T-helper 2 cell treated with Interferon-gamma antibody and Interleukin-4, amounts not matched to agents 100 ng/mL and 5 ng/mL, for 36 hours (primary cell): ENCODE data around the gene ISG20L2. TPM values are rescaled to one million over a fixed set of nuclear protein-coding genes. Genes with fewer than 3 reads are reported as not detected.

Experiments
- intact Hi-C: fragments of 100-400 bp; cut with micrococcal nuclease; formaldehyde crosslinking; loops from one replicate; pipeline ENCODE4 v1.15.1; 2023
- total RNA-seq: library from RNA; stranded (reverse); gene quantifications from 2 replicates; pipeline ENCODE4 v1.2.3, GENCODE V29; 2022

The ISG20L2 gene
- total RNA-seq, 1 donor from 2014 or later, result 59.3 TPM

GRCh38 chr1:156709757-156710489 lies 18.6 kb downstream of the ISG20L2 start:
- intact Hi-C loops, result no loop called here

DNA sequence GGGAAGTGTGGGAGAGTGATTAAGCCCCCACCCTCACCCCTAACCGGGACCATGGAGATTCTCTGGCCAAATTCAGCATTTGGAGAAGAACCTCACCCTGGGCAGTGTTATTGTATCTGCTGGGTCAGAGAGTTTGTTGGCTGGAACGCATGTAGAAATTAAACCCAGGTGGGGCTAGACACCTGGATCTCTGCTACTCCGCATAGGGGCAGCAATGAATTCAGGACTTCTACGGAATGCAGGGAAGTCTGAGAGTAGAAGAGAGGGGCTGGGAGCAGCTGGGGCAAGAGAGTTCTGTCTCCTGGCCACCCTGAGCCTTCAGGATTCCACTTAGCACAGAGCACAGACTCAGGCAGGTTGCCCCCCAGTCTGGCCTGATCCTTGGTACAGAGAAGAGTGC lies 19.5 kb downstream of the ISG20L2 start:
- intact Hi-C loops, result no loop called here

DNA sequence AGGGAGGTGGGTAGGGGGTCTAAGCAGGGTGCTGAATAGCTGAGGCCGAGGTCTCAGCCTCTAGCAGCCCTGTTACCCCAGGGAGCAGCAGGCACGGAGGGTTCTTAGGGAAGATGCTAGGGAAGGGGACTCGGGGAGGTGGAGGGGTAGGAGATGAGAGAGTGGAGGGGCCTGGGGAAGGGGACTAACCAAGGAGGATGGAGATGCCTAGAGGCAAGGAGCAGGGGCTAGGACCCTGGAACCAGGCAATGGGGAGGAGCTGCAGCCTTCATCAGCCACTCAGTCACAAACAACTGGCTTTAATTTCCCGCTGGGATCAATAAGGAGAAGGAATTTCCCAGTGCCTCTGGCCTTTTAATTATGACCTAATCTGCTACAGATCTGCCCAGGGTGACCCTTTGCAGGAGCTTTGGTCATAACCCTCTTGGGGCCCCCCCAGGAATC lies 20.3 kb downstream of the ISG20L2 start:
- intact Hi-C loops, result no loop called here

DNA sequence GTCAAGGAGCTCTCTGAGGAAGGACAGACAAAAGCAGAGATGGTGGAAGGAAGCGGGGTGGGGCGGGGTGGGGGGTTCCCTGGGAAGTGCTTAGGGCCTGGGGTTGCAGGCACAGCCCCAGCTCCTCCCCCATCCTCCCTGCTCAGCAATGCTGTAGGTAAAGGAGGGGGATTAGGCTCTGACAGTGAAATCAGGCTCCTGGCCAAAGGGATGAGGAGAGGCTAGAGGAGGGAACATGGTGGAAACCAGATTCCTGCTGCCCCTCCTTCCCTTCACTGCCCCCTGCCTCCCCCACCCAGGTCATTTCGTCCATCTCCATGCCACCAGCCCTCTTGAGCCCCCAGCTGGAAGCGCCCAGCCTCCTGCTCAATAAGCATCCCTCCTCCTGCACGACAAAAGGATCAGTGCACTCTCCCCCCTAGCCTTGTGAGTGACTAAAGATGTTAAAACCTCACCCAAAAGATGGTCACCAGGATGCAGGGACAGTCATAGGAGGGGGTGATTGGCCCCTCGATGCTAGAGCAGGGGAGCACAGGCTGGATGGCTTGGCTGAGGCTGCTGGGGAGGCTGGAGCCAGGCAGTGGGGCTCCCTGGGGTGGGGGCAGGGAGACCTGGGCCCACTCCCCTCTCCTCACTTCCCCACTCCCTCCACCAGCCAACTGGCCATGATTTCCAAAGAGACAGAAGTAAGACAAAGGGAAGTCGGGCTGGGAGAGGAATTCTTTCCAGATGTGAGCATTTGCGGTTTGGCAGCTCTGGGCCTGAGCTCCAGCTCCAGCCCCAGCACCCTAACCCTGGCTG lies 20.9 kb downstream of the ISG20L2 start:
- intact Hi-C loops, result no loop called here

- intact Hi-C loops, result loop anchor here (1.0 kb wide), 2 partner anchors 18 to 47 kb away; no protein-coding TSS in a partner anchor
These were observed 21.7 kb downstream of the ISG20L2 start for GRCh38 chr1:156706657-156707416.

DNA sequence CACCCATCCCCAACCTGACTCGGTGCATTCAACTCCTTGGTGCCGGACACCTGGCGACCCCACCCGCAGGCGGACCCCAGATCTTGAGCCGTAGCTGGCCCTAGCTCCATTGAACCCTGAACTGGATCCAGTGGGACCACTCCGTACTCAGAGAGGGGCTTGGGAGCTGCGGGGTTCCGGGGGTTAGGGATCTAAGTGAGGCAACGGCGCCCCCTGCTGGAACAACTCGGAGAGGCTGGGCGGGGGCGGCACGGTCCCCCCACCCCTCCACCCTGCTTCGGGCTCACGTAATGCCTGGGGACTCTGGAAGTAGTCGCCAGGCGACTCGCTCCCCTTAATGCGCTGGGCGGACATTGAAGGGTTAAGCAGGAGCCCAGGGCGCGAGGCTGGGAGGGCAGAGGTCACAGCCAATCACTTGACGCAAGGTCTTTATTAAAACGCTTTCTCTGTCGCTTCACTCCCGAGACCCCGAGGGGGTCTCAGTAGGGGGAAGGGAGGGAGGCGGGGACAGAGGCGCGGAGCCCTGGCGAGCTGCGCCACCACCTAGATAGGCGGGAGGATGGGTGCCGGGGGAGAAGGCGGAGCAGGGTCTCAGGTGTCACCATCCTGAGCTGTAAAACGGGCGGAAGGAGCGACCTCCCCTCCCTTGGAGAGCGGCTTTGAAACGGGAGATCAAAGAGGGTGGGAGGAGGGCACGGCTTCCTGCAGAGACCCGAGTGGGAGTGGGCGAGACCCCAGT lies 22.5 kb downstream of the ISG20L2 start:
- intact Hi-C loops, result loop anchor here (1.0 kb wide), 2 partner anchors 17 to 46 kb away; no protein-coding TSS in a partner anchor

- intact Hi-C loops, result no loop called here
These were observed 23.1 kb downstream of the ISG20L2 start, which contains the start of gene CRABP2 for GRCh38 chr1:156705321-156705917. Gene CRABP2, minus strand, starts transcription at chr1:156705583. Its CDS starts 137 bp downstream, at chr1:156705446.

DNA sequence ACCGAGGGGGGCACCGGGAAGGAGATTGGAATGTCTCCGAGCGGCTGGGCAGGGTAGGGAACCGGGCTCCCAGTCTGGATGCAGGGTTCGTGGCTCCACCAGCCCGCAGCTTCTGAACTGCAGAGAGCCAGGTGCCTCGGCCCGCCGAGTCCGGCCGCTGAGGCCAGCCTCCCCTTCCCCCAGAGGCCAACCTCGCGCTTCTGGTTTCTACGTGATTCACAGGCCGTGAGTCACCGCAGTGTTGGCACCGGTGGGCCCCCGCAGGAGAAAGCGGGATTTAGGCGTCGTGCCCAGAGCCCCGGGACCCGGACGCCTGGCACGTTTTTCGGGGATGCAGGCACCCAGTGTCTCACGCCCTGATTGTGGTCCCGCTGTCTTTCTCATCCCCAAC lies 23.6 kb downstream of the ISG20L2 start:
- intact Hi-C loops, result no loop called here

- intact Hi-C loops, result no loop called here
These were observed 24.3 kb downstream of the ISG20L2 start for GRCh38 chr1:156704166-156704711.

DNA sequence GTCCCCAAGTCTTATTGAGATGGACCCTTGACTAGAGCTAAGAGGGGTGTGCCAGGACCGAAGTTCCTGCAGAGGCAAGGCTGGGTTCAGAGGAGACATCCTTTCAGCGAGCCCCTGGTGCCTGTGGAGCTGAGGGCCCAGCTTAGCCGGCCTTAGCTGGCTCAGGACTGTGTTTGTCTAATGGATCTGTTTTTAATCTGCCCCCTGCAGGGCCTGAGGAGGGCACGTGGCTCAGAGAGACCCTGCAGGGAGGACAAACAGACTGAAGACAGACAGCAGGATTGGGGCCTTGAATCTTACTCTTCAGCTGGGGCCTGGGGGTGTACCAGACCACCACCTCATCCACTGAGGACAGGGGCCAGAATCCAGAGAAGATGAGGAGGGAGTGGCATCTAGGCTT lies 24.8 kb downstream of the ISG20L2 start:
- intact Hi-C loops, result no loop called here

- intact Hi-C loops, result no loop called here
These were observed 25.2 kb downstream of the ISG20L2 start for GRCh38 chr1:156703336-156703735.

DNA sequence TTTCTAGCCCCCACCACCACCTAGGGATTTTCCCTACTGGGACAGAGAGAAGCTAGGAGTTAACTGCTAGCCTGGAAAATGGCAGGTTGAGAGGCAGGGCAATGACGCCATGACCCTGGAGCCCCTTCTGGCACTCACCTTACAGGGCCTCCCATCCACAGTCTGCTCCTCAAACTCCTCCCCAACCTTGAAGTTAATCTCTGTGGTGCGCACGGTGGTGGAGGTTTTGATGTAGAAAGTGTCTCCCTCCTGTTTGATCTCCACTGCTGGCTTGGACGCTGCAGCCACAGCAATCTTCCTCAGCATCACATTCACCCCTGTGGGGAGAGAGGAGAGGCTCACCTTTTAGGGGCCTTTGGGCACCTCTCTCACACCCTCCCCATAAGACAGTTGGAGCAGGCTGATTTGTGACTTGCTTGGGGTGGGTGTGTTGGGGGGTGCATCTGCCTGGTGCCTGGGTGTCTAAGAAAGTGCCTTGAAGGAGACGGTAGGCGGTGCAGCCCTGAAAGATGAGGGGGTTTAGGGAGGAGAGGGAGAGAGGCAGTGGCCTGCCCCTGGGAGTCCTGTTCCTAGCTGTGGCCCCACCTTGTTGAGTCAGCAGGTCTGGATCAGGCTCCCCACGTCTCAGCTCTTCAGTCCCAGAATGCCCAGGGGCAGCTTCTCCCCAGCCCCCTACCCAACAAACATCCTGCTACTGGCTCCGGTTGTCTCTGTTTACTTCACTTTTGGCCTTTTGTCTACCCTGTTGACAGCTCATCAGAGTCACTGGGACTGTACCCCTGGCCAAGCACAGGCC lies 27.6 kb downstream of the ISG20L2 start:
- intact Hi-C loops, result no loop called here

DNA sequence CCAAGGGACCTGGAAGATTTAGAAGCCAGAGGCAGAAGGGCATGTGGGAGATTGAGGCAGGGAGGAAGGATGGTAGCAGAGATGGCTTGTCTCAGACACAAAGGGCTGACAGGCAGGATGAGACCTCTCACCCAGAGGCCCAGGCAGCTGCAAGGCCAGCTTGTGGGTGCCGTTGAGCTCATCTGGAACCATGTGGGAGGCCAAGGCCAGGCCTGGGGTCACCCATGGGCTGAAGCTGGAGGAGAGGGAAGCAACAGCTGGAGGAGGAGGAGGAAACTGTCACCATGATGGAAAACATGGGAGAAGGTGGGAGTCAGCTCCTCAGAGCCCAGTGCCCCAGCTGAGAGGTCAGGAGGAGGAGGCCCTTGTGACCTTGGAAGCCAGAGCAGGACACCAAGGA lies 29.6 kb downstream of the ISG20L2 start:
- intact Hi-C loops, result no loop called here

DNA sequence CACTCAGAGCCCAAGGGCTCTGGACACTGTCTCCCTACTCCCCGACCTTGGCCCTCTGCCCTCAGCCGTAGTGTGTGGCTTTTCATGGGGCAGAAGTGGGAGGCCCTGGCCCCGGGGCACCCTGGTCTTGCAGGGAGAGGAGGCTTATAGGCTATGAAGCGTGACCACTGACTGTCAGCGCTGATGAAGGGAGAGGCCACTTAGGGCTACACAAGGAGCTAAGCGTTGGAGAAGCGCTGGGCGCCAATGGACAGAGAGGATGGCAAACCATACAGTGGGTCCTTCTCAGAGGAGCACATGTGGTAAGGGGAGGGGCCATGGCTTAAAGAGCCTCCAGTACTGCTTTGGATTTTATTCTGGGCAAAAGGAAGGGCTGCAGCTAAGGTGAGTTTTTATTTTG lies 31.1 kb downstream of the ISG20L2 start:
- intact Hi-C loops, result no loop called here

DNA sequence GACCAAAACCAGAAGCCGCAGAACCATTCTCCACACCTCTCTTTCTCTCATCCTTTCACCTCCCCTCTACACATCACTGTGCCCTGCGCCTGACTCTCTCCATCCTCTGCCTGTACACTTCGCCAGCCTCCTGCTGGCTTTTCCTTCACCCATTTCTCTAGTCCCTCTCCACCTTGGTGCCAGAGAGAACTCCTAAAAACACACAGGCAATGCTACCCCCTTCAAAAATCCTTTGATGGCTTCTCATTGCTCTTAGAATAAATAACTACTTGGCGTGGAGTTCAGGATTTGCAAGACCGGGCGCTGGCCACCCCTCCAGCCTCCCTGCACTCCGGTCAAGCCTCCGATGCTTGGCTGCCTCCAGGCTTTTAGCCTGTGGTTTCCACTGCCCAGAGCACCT lies 31.8 kb downstream of the ISG20L2 start:
- intact Hi-C loops, result no loop called here

DNA sequence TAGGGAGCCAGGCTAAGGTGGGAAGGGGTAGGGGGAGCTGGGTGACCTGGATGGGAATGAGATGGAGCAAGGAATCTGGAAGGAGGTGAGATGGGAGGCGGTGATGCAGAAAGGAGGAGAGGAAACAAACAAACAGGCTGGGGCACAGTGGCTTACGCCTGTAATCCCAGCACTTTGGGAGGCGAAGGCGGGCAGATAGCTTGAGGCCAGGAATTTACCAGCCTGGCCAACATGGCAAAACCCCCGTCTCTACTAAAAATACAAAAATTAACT lies 33.9 kb downstream of the ISG20L2 start:
- intact Hi-C loops, result no loop called here

GRCh38 chr1:156693848-156694689 lies 34.5 kb downstream of the ISG20L2 start:
- intact Hi-C loops, result no loop called here

GRCh38 chr1:156692925-156693847 lies 35.4 kb downstream of the ISG20L2 start:
- intact Hi-C loops, result no loop called here
